ENCODE data around the gene KSR1. TPM values are rescaled to one million over a fixed set of nuclear protein-coding genes. Genes with fewer than 3 reads are reported as not detected.

Gene KSR1
- total and polyA plus RNA-seq, 2 of the 8 experiments (the other 6 are each of a cell fraction or from before 2014, with no cell fraction given): 14.1 to 34.7 TPM

- no peaks in the 10 kb centered on the region for H3K9me3 ChIP-seq (ENCODE audit: insufficient read depth in 2 of 2, low read depth in 1 of 2, low read length in 1 of 2)
- no peak overlapping the region for H2BK5ac ChIP-seq (ENCODE audit: low read depth, low read length)
- no peaks in the 10 kb centered on the region for H3K36me3 ChIP-seq (ENCODE audit: control insufficient read depth in 2 of 4, insufficient read depth in 4 of 4, low read length in 3 of 4)
- no peak overlapping the region for H3K14ac ChIP-seq (ENCODE audit: insufficient read length)
- peak overlapping the region; percentile 75; the same call in 1 of the 2 replicates for H4K8ac ChIP-seq (ENCODE audit: extremely low read depth, insufficient read depth, low read length)
- H3K4me2 ChIP-seq (ENCODE audit: insufficient read depth in 1 of 2, low read depth in 2 of 2, low read length in 2 of 2): no peak overlapping the region
- FAIRE-seq (peak; percentile 19), DNase-seq (ENCODE audit: low read depth in 1 of 2, low spot score in 2 of 2) (peak; percentile 75 to 93)
- no peak overlapping the region for H4K91ac ChIP-seq (replicated peaks; ENCODE audit: insufficient read length, low read length)
- H3K9ac ChIP-seq (replicated peaks in 1 of 4; ENCODE audit: extremely low read depth in 1 of 4, low read depth in 3 of 4, low read length in 3 of 4): no peak overlapping the region
- H2BK15ac ChIP-seq (ENCODE audit: low read length): peak overlapping the region; percentile 83; the same call in 1 of the 2 replicates
- peak overlapping the region; percentile 19; the same call in 1 of the 2 replicates for H3K18ac ChIP-seq (ENCODE audit: extremely low read depth, low read length)
- H3K4me1 ChIP-seq (replicated peaks in 1 of 4; ENCODE audit: control insufficient read depth in 3 of 4, insufficient read depth in 4 of 4, low read length in 3 of 4): no peaks in the 10 kb centered on the region
- H2BK12ac ChIP-seq (ENCODE audit: low read depth, low read length): 0 out of 2 replicates have a peak overlapping the region, but pooled peaks have one; percentile 39
- no peaks in the 10 kb centered on the region for H3K79me2 ChIP-seq (ENCODE audit: control insufficient read depth in 1 of 2, insufficient read depth in 2 of 2, low read length in 2 of 2)
- no peak overlapping the region for H3K23ac ChIP-seq (ENCODE audit: insufficient read length)
- 60% methylated on average over 31 of the region's 34 CpGs; no CpG with 5 or more reads in 1 of the 2 experiments for WGBS, 2 experiments (ENCODE audit: extremely low coverage in 1 of 2, insufficient coverage in 1 of 2, insufficient read length in 1 of 2, insufficient replicate concordance in 2 of 2, low coverage in 1 of 2, low lambda C conversion rate in 2 of 2, missing lambda C conversion rate in 1 of 2)
- H3K27ac ChIP-seq (ENCODE audit: low read depth, low read length): no peak overlapping the region
- peak overlapping the region; percentile 94 for H2AFZ ChIP-seq (ENCODE audit: low read length)
- no peak overlapping the region for H2AK5ac ChIP-seq (ENCODE audit: low read depth, low read length)
- H3K23me2 ChIP-seq (ENCODE audit: low read depth, low read length): no peaks in the 10 kb centered on the region
- no peak overlapping the region for H3K4ac ChIP-seq (replicated peaks; ENCODE audit: insufficient read length, low read depth, low read length)
- POLR2A ChIA-PET (ENCODE audit: partially characterized antibody): no interaction called here
- no peak overlapping the region for H3K4me3 ChIP-seq (ENCODE audit: extremely low read depth in 1 of 4, insufficient read depth in 2 of 4, low read depth in 3 of 4, low read length in 4 of 4)
- no peaks in the 10 kb centered on the region for H3K79me1 ChIP-seq (ENCODE audit: low read depth, low read length)
- H4K5ac ChIP-seq (ENCODE audit: insufficient read length, low read depth, low read length): no peak overlapping the region
- H2BK120ac ChIP-seq (replicated peaks; ENCODE audit: low read depth, low read length): no peak overlapping the region
- H3K56ac ChIP-seq (replicated peaks; ENCODE audit: insufficient read length, low read depth, low read length): no peak overlapping the region
- H4K20me1 ChIP-seq (replicated peaks in 1 of 2; ENCODE audit: control insufficient read depth in 1 of 2, insufficient read depth in 2 of 2, low read length in 2 of 2): no peaks in the 10 kb centered on the region
- CTCF ChIA-PET (ENCODE audit: partially characterized antibody): interaction anchor here (0.6 to 18.4 kb wide), 57 partner anchors 9 to 496 kb away, joined by 3 to 338 read pairs (median 4); partner anchors contain the start of gene LGALS9
- H2BK20ac ChIP-seq (ENCODE audit: low read length): no peak overlapping the region
- H3K27me3 ChIP-seq (replicated peaks in 1 of 4; ENCODE audit: control insufficient read depth in 3 of 4, extremely low read depth in 1 of 4, insufficient read depth in 3 of 4, low read length in 3 of 4): no peaks in the 10 kb centered on the region
- TF ChIP-seq KDM4A (IDR thresholded peaks at IDR 0.05; ENCODE audit: low read depth, low read length, severe bottlenecking) (no peak), SP4 (IDR thresholded peaks at IDR 0.05; ENCODE audit: low read length) (no peak), POU5F1 (IDR thresholded peaks at IDR 0.05; ENCODE audit: low read depth, low read length) (no peak), KDM1A (IDR thresholded peaks at IDR 0.05; ENCODE audit: borderline replicate concordance, low read length) (peak; percentile 93; the same call in 1 of the 2 replicates), CTCF (IDR thresholded peaks at IDR 0.05; ENCODE audit: control extremely low read depth in 1 of 3, insufficient read depth in 1 of 3, low read depth in 1 of 3, low read length in 3 of 3) (peak; percentile 70 to 89 (median 84)), POLR2A (IDR thresholded peaks at IDR 0.05; ENCODE audit: control extremely low read depth in 1 of 2, low read depth in 2 of 2, low read length in 2 of 2) (no peak)
These were observed 198.6 kb downstream of the KSR1 start for GRCh38 chr17:27654654-27655524.

Data from H1 (cell line).